Mucosa of stomach (tissue), 1 donor: ENCODE data around the gene FMNL2.
"Not testable (repeated sequence)": the region's sequence is repeated elsewhere in the genome, so short reads cannot be mapped to it uniquely, and the experiment has no call there.

Source experiments
- H3K27me3 ChIP-seq: one replicate; pipeline ENCODE4 v1.7.0; 2013; ENCODE audit warnings: mild to moderate bottlenecking, low read length; ENCODE audit not compliant: control insufficient read depth, insufficient read depth
- H3K36me3 ChIP-seq: one replicate; pipeline ENCODE4 v1.7.0; 2013; ENCODE audit warnings: low read length; ENCODE audit not compliant: control insufficient read depth, insufficient read depth
- H3K4me1 ChIP-seq: one replicate; pipeline ENCODE4 v1.7.0; 2013; ENCODE audit warnings: mild to moderate bottlenecking, low read length; ENCODE audit not compliant: control insufficient read depth, insufficient read depth
- H3K4me3 ChIP-seq: one replicate; pipeline ENCODE4 v1.7.0; 2013; ENCODE audit warnings: low read length
- H3K9ac ChIP-seq: one replicate; pipeline ENCODE4 v1.7.0; 2013; ENCODE audit warnings: mild to moderate bottlenecking, low read length, moderate library complexity
- H3K9me3 ChIP-seq: one replicate; pipeline ENCODE4 v1.7.0; 2013; ENCODE audit warnings: mild to moderate bottlenecking, low read length, moderate library complexity; ENCODE audit not compliant: control insufficient read depth
- donor health status: Pancreatic carcinoma.

The FMNL2 gene

GRCh38 chr2:152522446-152522845 is 187.5 kb downstream of the FMNL2 start:
- not testable (repeated sequence) for H3K9ac ChIP-seq, H3K4me3 ChIP-seq, H3K36me3 ChIP-seq, H3K27me3 ChIP-seq, H3K9me3 ChIP-seq
- peaks cover 35% of the 10 kb centered on the region for H3K4me1 ChIP-seq

- peaks cover 33% of the 10 kb centered on the region for H3K4me1 ChIP-seq
- H3K36me3 ChIP-seq: no peaks in the 10 kb centered on the region
- no peak overlapping the region for H3K9ac ChIP-seq
- H3K27me3 ChIP-seq: no peaks in the 10 kb centered on the region
- no peak overlapping the region for H3K4me3 ChIP-seq
- no peaks in the 10 kb centered on the region for H3K9me3 ChIP-seq
These were observed 188.1 kb downstream of the FMNL2 start for GRCh38 chr2:152523091-152523490.

- H3K9ac ChIP-seq: no peak overlapping the region
- H3K36me3 ChIP-seq: no peaks in the 10 kb centered on the region
- H3K4me3 ChIP-seq: no peak overlapping the region
These were observed 190.4 kb downstream of the FMNL2 start for GRCh38 chr2:152525277-152525838.

GRCh38 chr2:152529420-152530115 is 194.6 kb downstream of the FMNL2 start:
- Histone ChIP-seq H3K4me1 (peaks cover 14% of the 10 kb centered on the region), H3K9me3 (no peaks in the 10 kb centered on the region), H3K4me3 (no peak overlapping the region), H3K27me3 (no peaks in the 10 kb centered on the region), H3K9ac (no peak overlapping the region), H3K36me3 (no peaks in the 10 kb centered on the region)

More at GRCh38 chr2:152525277-152525838, 190.4 kb downstream of the FMNL2 start:
- Histone ChIP-seq H3K4me1 (peaks cover 20% of the 10 kb centered on the region), H3K9me3 (no peaks in the 10 kb centered on the region), H3K27me3 (no peaks in the 10 kb centered on the region)

- H3K9ac ChIP-seq: no peak overlapping the region
- no peaks in the 10 kb centered on the region for H3K36me3 ChIP-seq
- no peaks in the 10 kb centered on the region for H3K27me3 ChIP-seq
- peaks cover 5% of the 10 kb centered on the region for H3K4me1 ChIP-seq
- no peak overlapping the region for H3K4me3 ChIP-seq
- no peaks in the 10 kb centered on the region for H3K9me3 ChIP-seq
These were observed 197.3 kb downstream of the FMNL2 start for GRCh38 chr2:152532241-152532640.

- no peak overlapping the region for H3K4me3 ChIP-seq
These were observed 199.6 kb downstream of the FMNL2 start for GRCh38 chr2:152534460-152535135.

GRCh38 chr2:152537081-152537651 is 202.2 kb downstream of the FMNL2 start:
- H3K4me3 ChIP-seq: no peak overlapping the region
- peaks cover 4% of the 10 kb centered on the region for H3K4me1 ChIP-seq
- H3K27me3 ChIP-seq: no peaks in the 10 kb centered on the region
- H3K9me3 ChIP-seq: no peaks in the 10 kb centered on the region
- H3K36me3 ChIP-seq: no peaks in the 10 kb centered on the region
- no peak overlapping the region for H3K9ac ChIP-seq

More at GRCh38 chr2:152534460-152535135, 199.6 kb downstream of the FMNL2 start:
- H3K9me3 ChIP-seq: no peaks in the 10 kb centered on the region
- H3K27me3 ChIP-seq: no peaks in the 10 kb centered on the region
- H3K4me1 ChIP-seq: peaks cover 5% of the 10 kb centered on the region
- H3K9ac ChIP-seq: no peak overlapping the region
- no peaks in the 10 kb centered on the region for H3K36me3 ChIP-seq

GRCh38 chr2:152539424-152539823 is 204.4 kb downstream of the FMNL2 start:
- no peaks in the 10 kb centered on the region for H3K36me3 ChIP-seq
- H3K27me3 ChIP-seq: no peaks in the 10 kb centered on the region
- no peaks in the 10 kb centered on the region for H3K9me3 ChIP-seq
- no peak overlapping the region for H3K9ac ChIP-seq
- peaks cover 13% of the 10 kb centered on the region for H3K4me1 ChIP-seq
- H3K4me3 ChIP-seq: no peak overlapping the region

- Histone ChIP-seq H3K9me3 (no peaks in the 10 kb centered on the region), H3K4me1 (peaks cover 20% of the 10 kb centered on the region), H3K36me3 (no peaks in the 10 kb centered on the region)
These were observed 206.7 kb downstream of the FMNL2 start for GRCh38 chr2:152541712-152542111.

GRCh38 chr2:152542337-152542994 is 207.5 kb downstream of the FMNL2 start:
- Histone ChIP-seq H3K4me1 (peaks cover 27% of the 10 kb centered on the region), H3K27me3 (no peaks in the 10 kb centered on the region)

More at GRCh38 chr2:152541712-152542111, 206.7 kb downstream of the FMNL2 start:
- Histone ChIP-seq H3K27me3 (no peaks in the 10 kb centered on the region), H3K4me3 (no peak overlapping the region), H3K9ac (no peak overlapping the region)

GRCh38 chr2:152542995-152543481 is 208.1 kb downstream of the FMNL2 start:
- H3K4me3 ChIP-seq: no peak overlapping the region
- H3K36me3 ChIP-seq: no peaks in the 10 kb centered on the region
- peaks cover 33% of the 10 kb centered on the region for H3K4me1 ChIP-seq
- no peak overlapping the region for H3K9ac ChIP-seq
- H3K27me3 ChIP-seq: no peaks in the 10 kb centered on the region
- H3K9me3 ChIP-seq: no peaks in the 10 kb centered on the region

More at GRCh38 chr2:152542337-152542994, 207.5 kb downstream of the FMNL2 start:
- H3K9me3 ChIP-seq: no peaks in the 10 kb centered on the region
- no peak overlapping the region for H3K9ac ChIP-seq
- no peaks in the 10 kb centered on the region for H3K36me3 ChIP-seq
- no peak overlapping the region for H3K4me3 ChIP-seq
